Naive thymus-derived CD8-positive, alpha-beta T cell (primary cell): ENCODE measurements around the gene SLC6A16. TPM values are rescaled to one million over a fixed set of nuclear protein-coding genes. Genes with fewer than 3 reads are reported as not detected.
"Not testable (repeated sequence)": the region's sequence is repeated elsewhere in the genome, so short reads cannot be mapped to it uniquely, and the experiment has no call there.

Experiments used
- ATAC-seq, 2 donors: fragments of 150-1000 bp; cut with Tn5 transposase in 1 of 2; sonication (Bioruptor Pico), chemical (Tn5 transposase) in 1 of 2; 1 replicate in 1 of 2; 2 replicates in 1 of 2; pipeline ENCODE4 v1.10.0; 2021; ENCODE audit warnings: mild to moderate bottlenecking in 2 of 2, moderate library complexity in 2 of 2
- POLR2A ChIA-PET: fragments of 350-600 bp; sonication (Branson Sonifier 250); formaldehyde crosslinking; loops from one replicate; lab custom pipeline; 2021; ENCODE audit warnings: antibody characterized with exemption; lab: Charles Lee
- DNase-seq, 10 donors: peaks; one replicate each; pipeline versions ENCODE4 v3.0.0 to v3.0.0-alpha.2; 2020 to 2022
- H3K27ac Mint-ChIP-seq, 10 donors: one replicate each; pipeline ENCODE4 v1.8.0; 2020 to 2022; ENCODE audit warnings: mild to moderate bottlenecking in 10 of 10, mixed read lengths in 10 of 10, moderate library complexity in 4 of 10, inconsistent platforms in 1 of 10
- H3K27me3 Mint-ChIP-seq, 5 donors: one replicate each; pipeline ENCODE4 v1.8.0; 2021 to 2022; ENCODE audit warnings: mixed read lengths in 5 of 5
- H3K36me3 Mint-ChIP-seq, 3 donors: one replicate each; pipeline ENCODE4 v1.8.0; 2020 to 2022; ENCODE audit warnings: mixed read lengths in 3 of 3, mild to moderate bottlenecking in 2 of 3, inconsistent platforms in 1 of 3
- H3K4me1 Mint-ChIP-seq, 4 donors: one replicate each; pipeline ENCODE4 v1.8.0; 2021 to 2022; ENCODE audit warnings: mixed read lengths in 4 of 4
- H3K4me3 Mint-ChIP-seq, 10 donors: one replicate each; pipeline ENCODE4 v1.8.0; 2020 to 2022; ENCODE audit warnings: mild to moderate bottlenecking in 10 of 10, mixed read lengths in 10 of 10, moderate library complexity in 6 of 10, inconsistent platforms in 1 of 10
- H3K9me3 Mint-ChIP-seq, 9 donors: one replicate each; pipeline ENCODE4 v1.8.0; 2020 to 2022; ENCODE audit warnings: mixed read lengths in 9 of 9, mild to moderate bottlenecking in 3 of 9, inconsistent platforms in 1 of 9, moderate library complexity in 1 of 9
- polyA plus RNA-seq, 3 donors: library from polyadenylated mRNA; unstranded; fragments of 300-500 nt; fragmentation: Illumina TruSeq; gene quantifications; one replicate each; pipeline ENCODE4 v1.2.3, GENCODE V29; 2021
- total RNA-seq, 8 experiments: library from RNA in 2 of 8; stranded (reverse) in 2 of 8; gene quantifications; one replicate each; pipeline ENCODE4 v1.2.3 and lab custom pipeline; 2021 to 2026

Gene SLC6A16
- total and polyA plus RNA-seq, 5 experiments from 2014 or later = 0.97 to 6.9 (median 1.5) TPM

DNA sequence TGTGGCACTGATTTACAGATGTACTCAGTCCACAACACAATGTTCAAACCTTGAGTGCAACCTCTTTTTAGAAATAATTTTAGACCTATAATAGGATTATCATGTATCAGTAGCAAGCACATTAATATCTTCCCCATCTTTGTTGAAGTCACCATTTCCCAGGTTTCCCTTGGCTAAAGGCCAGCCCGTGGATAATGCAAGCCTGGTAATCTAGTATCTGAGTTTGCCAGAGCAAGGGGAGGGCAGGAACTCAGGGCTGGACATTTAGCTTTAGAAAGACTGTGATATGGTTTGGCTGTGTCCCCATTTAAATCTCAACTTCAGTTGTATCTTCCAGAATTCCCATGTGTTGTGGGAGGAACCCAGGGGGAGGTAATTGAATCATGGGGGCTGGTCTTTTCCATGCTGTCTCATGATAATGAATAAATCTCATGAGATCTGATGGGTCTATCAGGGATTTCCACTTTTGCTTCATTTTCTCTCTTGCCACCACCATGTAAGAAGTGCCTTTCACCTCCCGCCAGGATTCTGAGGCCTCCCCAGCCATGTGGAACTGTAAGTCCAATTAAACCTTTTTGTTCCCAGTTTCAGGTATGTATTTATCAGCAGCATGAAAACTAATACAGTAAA lies 37.7 kb downstream of the SLC6A16 start:
- no peak for ATAC-seq
- H3K27me3 Mint-ChIP-seq = peaks cover 0 to 5% (median 1%) of the 10 kb centered on the region in 5 donors

DNA sequence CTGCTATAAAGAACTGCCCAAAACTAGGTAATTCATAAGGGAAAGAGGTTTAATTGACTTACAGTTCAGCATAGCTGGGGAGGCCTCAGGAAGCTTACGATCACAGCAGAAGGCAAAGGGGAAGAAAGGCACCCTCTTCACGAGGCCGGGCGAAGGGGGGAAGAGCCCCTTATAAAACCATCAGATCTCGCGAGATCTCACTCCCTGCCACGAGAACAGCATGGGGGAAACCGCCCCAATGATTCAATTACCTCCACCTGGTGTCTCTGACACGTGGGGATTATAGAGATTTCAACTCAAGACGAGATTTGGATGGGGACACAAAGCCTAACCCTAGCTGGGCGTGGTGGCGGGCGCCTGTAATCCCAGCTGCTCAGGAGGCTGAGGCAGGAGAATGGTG lies 42.8 kb downstream of the SLC6A16 start:
- no peak overlapping the region for H3K4me3 Mint-ChIP-seq
- H3K4me1 Mint-ChIP-seq = no peaks in the 10 kb centered on the region
- H3K27me3 Mint-ChIP-seq = peaks cover 0 to 26% (median 4%) of the 10 kb centered on the region in 5 donors
- H3K36me3 Mint-ChIP-seq = no peaks in the 10 kb centered on the region
- no peaks in the 10 kb centered on the region for H3K9me3 Mint-ChIP-seq
- POLR2A ChIA-PET = no interaction called here
- ATAC-seq (no peak), DNase-seq (no peak)
- H3K27ac Mint-ChIP-seq = no peak overlapping the region

More for the DNA sequence above, 37.7 kb downstream of the SLC6A16 start:
- DNase-seq = no peak
- POLR2A ChIA-PET = no interaction called here
- Mint-ChIP-seq H3K9me3 (no peaks in the 10 kb centered on the region), H3K4me3 (no peak overlapping the region), H3K36me3 (no peaks in the 10 kb centered on the region), H3K27ac (no peak overlapping the region), H3K4me1 (peaks cover 0 to 1% (median 0%) of the 10 kb centered on the region in 4 donors)

DNA sequence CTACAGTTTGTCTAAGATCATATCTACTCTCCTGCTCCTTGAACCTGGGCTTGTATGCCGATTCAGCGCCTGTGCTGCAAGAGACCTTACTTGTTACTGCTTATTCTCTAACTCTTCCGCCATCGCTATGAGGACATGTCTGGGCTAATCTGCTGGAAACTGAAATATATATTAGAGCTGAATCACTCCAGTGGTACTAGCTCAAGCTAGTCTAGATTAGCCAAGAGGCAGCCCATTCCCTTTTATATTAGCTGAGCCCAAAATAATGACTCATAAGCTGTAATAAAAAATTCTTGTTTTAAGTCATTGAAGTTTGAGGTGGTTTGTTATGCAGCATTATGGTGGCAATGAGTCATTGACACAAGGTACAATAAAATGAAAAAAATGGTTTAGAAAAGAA lies 52.8 kb downstream of the SLC6A16 start:
- ATAC-seq (no peak), DNase-seq (no peak)
- Mint-ChIP-seq H3K27me3 (peaks cover 0 to 21% (median 5%) of the 10 kb centered on the region in 5 donors), H3K9me3 (peaks cover 0 to 17% (median 5%) of the 10 kb centered on the region in 9 donors), H3K27ac (no peak overlapping the region), H3K36me3 (peaks cover 0 to 14% (median 4%) of the 10 kb centered on the region in 3 donors), H3K4me1 (no peaks in the 10 kb centered on the region), H3K4me3 (no peak overlapping the region)
- POLR2A ChIA-PET = interaction anchor here (0.5 kb wide), 1 partner anchor 232 kb away, joined by 3 read pairs; no protein-coding TSS in a partner anchor

DNA sequence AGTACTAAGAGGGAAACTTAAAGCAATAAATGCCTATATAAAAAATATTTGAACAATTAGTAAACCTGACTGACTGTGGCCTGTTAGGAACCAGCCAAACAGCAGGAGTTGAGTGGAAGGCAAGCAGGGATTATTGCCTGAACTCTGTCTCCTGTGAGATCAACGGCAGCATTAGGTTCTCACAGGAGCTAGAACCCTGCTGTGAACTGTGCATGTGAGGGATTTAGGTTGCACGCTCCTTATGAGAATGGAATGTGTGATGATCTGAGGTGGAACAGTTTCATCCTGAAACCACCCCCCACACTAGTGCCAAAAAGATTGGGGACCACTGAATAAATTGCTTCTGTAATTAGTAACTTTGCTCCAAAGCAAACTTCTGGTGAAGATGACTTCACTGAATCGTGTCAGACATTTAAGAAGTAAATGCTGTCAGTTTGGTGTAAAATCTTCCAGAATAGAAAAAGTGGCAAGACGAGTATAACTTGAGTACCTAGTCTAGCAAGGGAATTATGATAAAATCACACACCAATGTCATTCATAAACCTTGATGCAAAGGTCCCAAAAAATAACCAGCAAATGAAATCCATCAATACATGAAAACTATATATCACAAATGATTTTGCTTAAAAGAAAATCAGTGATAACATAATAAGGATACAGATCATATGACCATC lies 53.8 kb downstream of the SLC6A16 start:
- peaks cover 0 to 19% (median 4%) of the 10 kb centered on the region in 3 donors for H3K36me3 Mint-ChIP-seq
- POLR2A ChIA-PET = no interaction called here
- peaks cover 0 to 25% (median 8%) of the 10 kb centered on the region in 9 donors for H3K9me3 Mint-ChIP-seq
- DNase-seq = no peak
- H3K4me3 Mint-ChIP-seq = no peak overlapping the region
- peaks cover 0 to 21% (median 5%) of the 10 kb centered on the region in 5 donors for H3K27me3 Mint-ChIP-seq
- H3K4me1 Mint-ChIP-seq = no peaks in the 10 kb centered on the region
- ATAC-seq = no peak
- no peak overlapping the region for H3K27ac Mint-ChIP-seq

DNA sequence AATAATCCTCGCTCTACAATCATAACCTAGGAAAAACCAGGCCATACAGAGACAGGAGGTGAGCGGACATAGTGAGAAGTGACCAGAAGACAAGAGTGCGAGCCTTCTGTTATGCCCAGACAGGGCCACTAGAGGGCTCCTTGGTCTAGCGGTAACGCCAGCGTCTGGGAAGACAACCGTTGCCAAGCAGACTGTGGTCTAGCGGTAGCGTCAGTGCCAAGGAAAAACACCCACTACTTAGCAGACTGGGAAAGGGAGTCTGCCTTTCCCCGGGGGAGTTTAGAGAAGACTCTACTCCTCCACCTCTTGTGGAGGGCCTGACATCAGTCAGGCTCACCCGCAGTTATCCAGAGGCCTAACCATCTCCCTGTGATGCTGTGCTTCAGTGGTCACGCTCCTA lies 58.6 kb downstream of the SLC6A16 start:
- Mint-ChIP-seq H3K9me3 (peaks cover 5 to 47% (median 16%) of the 10 kb centered on the region in 9 donors), H3K27me3 (peaks cover 0 to 17% (median 4%) of the 10 kb centered on the region in 5 donors), H3K27ac (peak overlapping the region in 1 of 10 donors; percentile 11), H3K36me3 (peaks cover 0 to 24% (median 4%) of the 10 kb centered on the region in 3 donors)
- not testable (repeated sequence) for H3K4me3 Mint-ChIP-seq, H3K4me1 Mint-ChIP-seq, ATAC-seq
- peak in 6 of 10 donors; percentile 20 to 41 (median 26) for DNase-seq
- POLR2A ChIA-PET = interaction anchor here (0.6 kb wide), 1 partner anchor 186 kb away, joined by 3 read pairs; no protein-coding TSS in a partner anchor

DNA sequence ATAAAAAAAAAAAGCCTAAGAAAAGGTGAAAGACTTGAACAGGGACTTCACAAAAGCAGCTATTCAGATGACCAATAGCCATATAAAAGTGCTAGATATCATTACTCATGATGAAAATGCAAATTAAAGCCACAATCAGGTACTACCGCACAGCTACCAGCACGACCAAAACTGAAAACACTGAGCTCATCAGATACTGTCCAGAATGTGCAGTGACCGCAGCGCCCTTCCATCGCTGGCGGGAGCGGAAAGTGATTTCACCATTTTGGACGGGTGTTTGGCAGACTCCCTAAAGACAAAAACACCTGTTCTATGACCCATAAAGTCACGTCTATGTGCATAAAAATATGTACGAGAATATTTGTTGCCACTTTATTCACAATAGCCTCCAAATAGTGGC lies 60.7 kb downstream of the SLC6A16 start:
- Mint-ChIP-seq H3K27me3 (peaks cover 2 to 22% (median 8%) of the 10 kb centered on the region in 5 donors), H3K4me3 (no peak overlapping the region), H3K36me3 (peaks cover 0 to 18% (median 5%) of the 10 kb centered on the region in 3 donors), H3K9me3 (peaks cover 0 to 52% (median 16%) of the 10 kb centered on the region in 9 donors), H3K27ac (no peak overlapping the region), H3K4me1 (no peaks in the 10 kb centered on the region)
- ATAC-seq (no peak), DNase-seq (no peak)
- POLR2A ChIA-PET = no interaction called here

DNA sequence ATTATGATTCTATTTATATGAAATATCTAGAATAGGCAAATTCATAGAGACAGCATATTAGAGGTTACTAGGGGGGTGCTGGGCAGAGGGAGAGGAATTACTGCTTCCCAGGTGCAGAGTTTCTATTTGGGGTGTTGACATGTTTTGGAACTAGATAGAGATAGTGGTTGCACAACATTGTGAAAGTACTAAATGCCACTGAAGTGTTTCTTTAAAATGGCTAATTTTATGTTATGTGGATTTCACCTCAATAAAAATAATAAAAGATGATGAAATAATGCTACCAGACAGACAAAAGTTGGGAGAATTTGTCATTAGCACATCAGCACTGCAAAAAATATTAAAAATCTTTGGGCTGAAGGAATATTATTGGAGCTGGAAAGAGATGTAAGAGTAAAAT lies 63.4 kb downstream of the SLC6A16 start:
- Mint-ChIP-seq H3K9me3 (peaks cover 9 to 56% (median 23%) of the 10 kb centered on the region in 9 donors), H3K36me3 (peaks cover 0 to 23% (median 18%) of the 10 kb centered on the region in 3 donors), H3K27ac (no peak overlapping the region), H3K27me3 (peaks cover 7 to 30% (median 16%) of the 10 kb centered on the region in 5 donors), H3K4me3 (no peak overlapping the region), H3K4me1 (no peaks in the 10 kb centered on the region)
- DNase-seq (no peak), ATAC-seq (no peak)
- POLR2A ChIA-PET = no interaction called here

DNA sequence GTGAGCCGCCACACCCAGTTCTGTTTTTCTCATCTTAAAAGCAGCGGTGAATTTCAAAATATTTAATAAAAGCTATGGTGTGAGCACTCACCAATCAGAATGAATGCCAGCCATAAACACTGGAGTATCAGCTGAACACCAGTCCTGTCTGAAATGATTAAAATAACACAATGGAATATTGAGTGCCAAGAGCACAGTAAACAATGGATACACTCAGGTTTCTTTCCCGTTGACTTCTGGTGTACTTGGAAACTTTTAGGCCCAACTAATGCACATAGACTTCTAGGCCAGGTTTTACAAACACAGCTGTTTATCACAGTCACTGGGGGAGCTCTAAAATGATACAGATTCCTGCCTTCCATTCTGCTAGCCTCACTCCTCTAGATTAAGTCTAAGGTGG lies 68.3 kb downstream of the SLC6A16 start:
- H3K36me3 Mint-ChIP-seq = peaks cover 0 to 20% (median 19%) of the 10 kb centered on the region in 3 donors
- no peak overlapping the region for H3K4me3 Mint-ChIP-seq
- no peak overlapping the region for H3K27ac Mint-ChIP-seq
- DNase-seq (no peak), ATAC-seq (no peak)
- POLR2A ChIA-PET = no interaction called here
- peaks cover 19 to 66% (median 38%) of the 10 kb centered on the region in 5 donors for H3K27me3 Mint-ChIP-seq
- H3K4me1 Mint-ChIP-seq = no peaks in the 10 kb centered on the region
- H3K9me3 Mint-ChIP-seq = peaks cover 4 to 34% (median 18%) of the 10 kb centered on the region in 9 donors

DNA sequence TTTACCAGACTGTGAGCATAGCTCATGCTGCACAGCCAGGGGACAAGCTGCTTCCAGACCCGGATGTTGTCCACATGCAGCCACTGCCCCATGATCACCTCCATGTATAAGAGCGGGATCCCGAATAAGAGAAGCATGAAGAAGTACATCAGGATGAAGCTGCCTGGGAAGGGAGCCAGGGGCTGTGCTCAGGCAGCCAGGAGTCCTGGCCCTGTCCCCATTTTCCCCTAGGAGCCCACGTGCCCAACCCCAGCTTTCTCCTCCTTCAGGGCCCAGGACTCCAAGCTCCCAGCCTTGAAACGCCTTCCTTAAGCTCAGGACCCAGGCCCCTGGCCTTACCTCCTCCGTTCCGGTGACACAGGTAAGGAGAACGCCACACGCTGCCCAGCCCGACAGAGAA lies 69.3 kb downstream of the SLC6A16 start:
- POLR2A ChIA-PET = no interaction called here
- peaks cover 18 to 73% (median 38%) of the 10 kb centered on the region in 5 donors for H3K27me3 Mint-ChIP-seq

DNA sequence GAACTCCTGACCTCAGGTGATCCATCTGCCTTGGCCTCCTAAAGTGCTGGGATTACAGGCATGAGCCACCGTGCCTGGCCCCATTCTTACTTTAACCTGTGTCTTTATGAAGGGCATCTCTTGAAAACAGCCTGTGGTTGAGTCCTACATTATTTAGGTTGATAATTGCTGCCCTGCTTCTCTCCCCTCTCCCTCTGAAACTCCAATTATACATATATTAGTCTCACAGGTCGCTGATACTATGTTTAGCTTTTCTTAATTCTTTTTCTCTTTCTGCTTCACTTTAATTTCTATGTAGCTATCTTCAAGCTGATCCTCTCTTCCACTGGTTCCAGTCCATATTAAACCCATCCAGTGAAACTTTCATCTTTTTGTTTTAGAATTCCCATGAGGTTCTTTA lies 75.1 kb downstream of the SLC6A16 start:
- Mint-ChIP-seq H3K9me3 (peaks cover 0 to 2% (median 0%) of the 10 kb centered on the region in 9 donors), H3K4me1 (no peaks in the 10 kb centered on the region)

More for the DNA sequence above, 69.3 kb downstream of the SLC6A16 start:
- peaks cover 4 to 30% (median 15%) of the 10 kb centered on the region in 9 donors for H3K9me3 Mint-ChIP-seq
- no peak for DNase-seq
- no peak overlapping the region for H3K4me3 Mint-ChIP-seq
- ATAC-seq = no peak
- peak overlapping the region in 1 of 10 donors; percentile 57 for H3K27ac Mint-ChIP-seq
- H3K4me1 Mint-ChIP-seq = no peaks in the 10 kb centered on the region
- H3K36me3 Mint-ChIP-seq = peaks cover 0 to 19% (median 17%) of the 10 kb centered on the region in 3 donors

DNA sequence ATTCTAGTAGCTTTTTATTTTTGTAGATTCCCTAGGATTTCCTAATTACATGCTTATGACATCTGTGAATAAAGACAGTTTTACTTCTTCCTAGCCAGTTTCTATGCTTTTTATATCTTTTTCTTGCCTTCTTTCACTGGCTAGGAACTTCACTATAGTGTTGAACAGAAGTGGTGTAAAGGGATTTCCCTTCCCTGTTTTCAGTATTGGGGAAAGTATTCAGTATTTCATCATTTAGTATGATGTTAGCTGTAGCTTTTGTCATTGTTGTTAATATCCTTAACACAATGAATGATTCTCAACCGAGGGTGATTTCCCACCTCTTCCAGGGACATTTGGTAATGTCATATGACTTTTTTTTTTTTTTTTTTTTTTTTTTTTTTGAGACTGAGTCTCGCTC lies 77.3 kb downstream of the SLC6A16 start:
- H3K27me3 Mint-ChIP-seq = peaks cover 6 to 29% (median 16%) of the 10 kb centered on the region in 5 donors
- H3K4me1 Mint-ChIP-seq = no peaks in the 10 kb centered on the region
- no peaks in the 10 kb centered on the region for H3K36me3 Mint-ChIP-seq
- H3K9me3 Mint-ChIP-seq = peaks cover 0 to 2% (median 0%) of the 10 kb centered on the region in 9 donors
- ATAC-seq (no peak), DNase-seq (no peak)
- POLR2A ChIA-PET = no interaction called here
- no peak overlapping the region for H3K27ac Mint-ChIP-seq
- H3K4me3 Mint-ChIP-seq = no peak overlapping the region

More for the DNA sequence above, 75.1 kb downstream of the SLC6A16 start:
- DNase-seq (no peak), ATAC-seq (no peak)
- Mint-ChIP-seq H3K27ac (peak overlapping the region in 2 of 10 donors; percentile 20 to 80), H3K36me3 (peaks cover 0 to 2% (median 0%) of the 10 kb centered on the region in 3 donors), H3K27me3 (peaks cover 9 to 43% (median 27%) of the 10 kb centered on the region in 5 donors), H3K4me3 (no peak overlapping the region)
- POLR2A ChIA-PET = interaction anchor here (0.7 kb wide), 1 partner anchor 14 kb away, joined by 6 read pairs; no protein-coding TSS in a partner anchor

DNA sequence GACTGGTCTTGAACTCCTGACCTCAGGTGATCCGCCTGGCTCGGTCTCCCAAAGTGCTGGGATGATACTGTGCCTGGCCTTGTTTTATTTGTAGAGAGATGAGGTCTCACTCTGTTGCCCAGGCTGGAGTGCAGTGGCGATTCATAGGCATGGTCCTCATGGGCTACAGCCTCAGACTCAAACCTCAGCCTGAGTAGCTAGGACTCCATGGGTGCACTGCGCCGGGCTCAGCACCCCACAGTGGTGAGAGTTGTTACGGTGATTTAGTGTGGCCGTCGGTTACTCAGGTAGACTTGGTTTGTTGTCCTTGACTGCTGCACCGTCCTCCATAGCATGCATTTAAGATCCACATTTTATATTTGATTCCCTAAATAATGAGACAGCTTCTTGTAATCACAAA lies 80.7 kb downstream of the SLC6A16 start:
- no peaks in the 10 kb centered on the region for H3K9me3 Mint-ChIP-seq
- DNase-seq (no peak), ATAC-seq (no peak)
- POLR2A ChIA-PET = no interaction called here
- H3K36me3 Mint-ChIP-seq = no peaks in the 10 kb centered on the region
- no peaks in the 10 kb centered on the region for H3K4me1 Mint-ChIP-seq
- no peak overlapping the region for H3K4me3 Mint-ChIP-seq
- H3K27me3 Mint-ChIP-seq = peaks cover 0 to 17% (median 5%) of the 10 kb centered on the region in 5 donors
- H3K27ac Mint-ChIP-seq = no peak overlapping the region

DNA sequence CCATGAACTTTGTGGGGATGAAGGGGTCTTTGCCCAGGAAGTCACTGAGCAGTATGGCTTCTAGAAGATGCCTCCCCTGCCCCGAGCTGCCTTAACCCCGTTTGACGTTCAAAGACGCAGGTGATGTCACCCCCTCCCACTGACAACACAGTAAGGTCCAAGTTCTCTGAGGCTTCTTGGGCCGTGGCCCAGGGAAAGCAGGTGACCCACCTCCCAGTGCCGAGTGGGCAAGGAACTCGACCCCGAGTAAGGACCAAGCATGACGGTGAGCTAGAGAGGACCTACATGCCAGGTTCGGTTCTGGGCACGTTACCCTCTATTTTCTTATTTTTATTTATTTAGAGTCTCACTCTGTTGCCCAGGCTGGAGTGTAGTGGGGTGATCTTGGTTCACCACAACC lies 81.3 kb downstream of the SLC6A16 start:
- no peaks in the 10 kb centered on the region for H3K36me3 Mint-ChIP-seq
- no peak for DNase-seq
- no peaks in the 10 kb centered on the region for H3K9me3 Mint-ChIP-seq
- no peak for ATAC-seq
- no peaks in the 10 kb centered on the region for H3K4me1 Mint-ChIP-seq
- no peak overlapping the region for H3K4me3 Mint-ChIP-seq
- POLR2A ChIA-PET = no interaction called here
- peaks cover 3 to 20% (median 8%) of the 10 kb centered on the region in 5 donors for H3K27me3 Mint-ChIP-seq
- H3K27ac Mint-ChIP-seq = peak overlapping the region in 1 of 10 donors; percentile 18
